ENCODE data around the gene NDRG4. TPM values are rescaled to one million over a fixed set of nuclear protein-coding genes. Genes with fewer than 3 reads are reported as not detected.

Gene NDRG4
- total and polyA plus RNA-seq, 12 donors: 139 to 952 (median 336) TPM

DNA sequence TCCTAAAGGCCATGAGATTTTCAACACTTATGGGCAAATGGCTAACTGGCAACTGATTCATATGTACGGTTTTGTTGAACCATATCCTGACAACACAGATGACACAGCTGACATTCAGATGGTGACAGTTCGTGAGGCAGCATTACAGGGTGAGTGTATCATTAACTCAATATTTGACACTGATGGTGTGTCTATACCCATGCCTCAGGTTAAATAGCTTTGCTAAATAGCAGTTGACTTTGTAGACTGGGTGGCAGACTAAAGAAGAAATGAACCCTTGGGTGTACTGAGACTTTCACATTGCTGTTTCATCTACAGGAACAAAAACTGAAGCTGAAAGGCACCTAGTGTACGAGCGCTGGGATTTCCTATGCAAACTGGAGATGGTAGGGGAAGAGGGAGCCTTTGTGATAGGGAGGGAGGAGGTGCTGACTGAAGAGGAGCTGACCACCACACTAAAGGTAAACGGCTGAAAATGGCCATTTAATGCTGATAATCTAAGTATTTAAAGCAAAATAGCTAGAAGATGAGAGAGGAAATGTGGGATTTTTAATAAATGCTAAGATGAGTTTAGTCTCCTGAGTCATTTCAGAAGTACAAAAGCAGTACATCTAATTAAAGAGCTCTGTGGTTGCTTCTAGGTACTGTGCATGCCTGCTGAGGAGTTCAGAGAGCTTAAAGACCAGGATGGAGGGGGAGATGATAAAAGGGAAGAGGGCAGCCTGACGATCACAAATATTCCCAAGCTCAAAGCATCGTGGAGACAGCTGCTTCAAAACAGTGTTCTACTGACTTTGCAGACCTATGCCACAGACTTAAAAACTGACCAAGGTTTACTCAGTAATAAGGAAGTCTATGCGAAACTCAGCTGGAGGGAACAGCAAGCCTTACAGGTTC is 18.4 kb downstream of the NDRG4 start:
- peaks cover 11 to 18% of the 10 kb centered on the region in 2 donors for H3K4me1 ChIP-seq (replicated peaks in 1 of 2)
- 70 to 76% (median 75%) methylated on average over 8 of the region's 8 CpGs for WGBS, 4 donors
- no peak overlapping the region for H3K4me3 ChIP-seq
- H3K27ac ChIP-seq: no peak overlapping the region
- no peaks in the 10 kb centered on the region for H3K9me3 ChIP-seq (replicated peaks in 1 of 3)
- no peak for TF ChIP-seq POLR2A (IDR thresholded peaks at IDR 0.05)
- TF ChIP-seq, protein P1, sequence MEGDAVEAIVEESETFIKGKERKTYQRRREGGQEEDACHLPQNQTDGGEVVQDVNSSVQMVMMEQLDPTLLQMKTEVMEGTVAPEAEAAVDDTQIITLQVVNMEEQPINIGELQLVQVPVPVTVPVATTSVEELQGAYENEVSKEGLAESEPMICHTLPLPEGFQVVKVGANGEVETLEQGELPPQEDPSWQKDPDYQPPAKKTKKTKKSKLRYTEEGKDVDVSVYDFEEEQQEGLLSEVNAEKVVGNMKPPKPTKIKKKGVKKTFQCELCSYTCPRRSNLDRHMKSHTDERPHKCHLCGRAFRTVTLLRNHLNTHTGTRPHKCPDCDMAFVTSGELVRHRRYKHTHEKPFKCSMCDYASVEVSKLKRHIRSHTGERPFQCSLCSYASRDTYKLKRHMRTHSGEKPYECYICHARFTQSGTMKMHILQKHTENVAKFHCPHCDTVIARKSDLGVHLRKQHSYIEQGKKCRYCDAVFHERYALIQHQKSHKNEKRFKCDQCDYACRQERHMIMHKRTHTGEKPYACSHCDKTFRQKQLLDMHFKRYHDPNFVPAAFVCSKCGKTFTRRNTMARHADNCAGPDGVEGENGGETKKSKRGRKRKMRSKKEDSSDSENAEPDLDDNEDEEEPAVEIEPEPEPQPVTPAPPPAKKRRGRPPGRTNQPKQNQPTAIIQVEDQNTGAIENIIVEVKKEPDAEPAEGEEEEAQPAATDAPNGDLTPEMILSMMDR (IDR thresholded peaks at IDR 0.05): no peak
- no peaks in the 10 kb centered on the region for H3K27me3 ChIP-seq
- intact Hi-C loops (cut with DNase I): loop anchor here in 1 of 2 donors (10.0 kb wide), 1 partner anchor 106 kb away; the partner anchor contains the start of gene CNOT1
- DNase-seq: no peak
- H3K36me3 ChIP-seq (replicated peaks in 1 of 2): peaks cover 0 to 67% of the 10 kb centered on the region in 2 donors

DNA sequence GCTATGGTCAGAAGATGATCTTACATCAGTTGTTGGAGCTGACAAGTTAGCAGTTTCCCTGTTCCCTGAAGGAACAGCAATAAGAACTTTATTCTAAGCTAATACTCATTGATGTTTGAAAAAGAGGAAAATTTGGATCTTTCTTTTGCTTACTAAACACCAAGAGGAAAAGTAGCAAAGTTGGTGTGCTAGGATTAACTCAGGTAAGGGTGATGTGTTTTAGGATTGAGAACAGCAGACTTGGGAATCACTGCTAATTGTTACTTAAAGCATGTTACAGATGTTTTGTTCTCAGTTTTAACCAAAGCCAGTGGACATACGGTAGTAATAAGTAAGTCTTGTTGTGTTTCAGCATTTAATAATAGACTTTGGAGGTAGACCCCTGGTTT is 19.0 kb downstream of the NDRG4 start:
- Histone ChIP-seq H3K27ac (no peak overlapping the region), H3K27me3 (no peaks in the 10 kb centered on the region), H3K36me3 (replicated peaks in 1 of 2) (peaks cover 0 to 74% of the 10 kb centered on the region in 2 donors), H3K4me1 (replicated peaks in 1 of 2) (peaks cover 11 to 17% of the 10 kb centered on the region in 2 donors), H3K9me3 (replicated peaks in 1 of 3) (no peaks in the 10 kb centered on the region), H3K4me3 (no peak overlapping the region)
- TF ChIP-seq POLR2A (IDR thresholded peaks at IDR 0.05): no peak
- TF ChIP-seq, protein P1 (IDR thresholded peaks at IDR 0.05): no peak
- intact Hi-C loops (cut with DNase I): loop anchor here in 1 of 2 donors (10.0 kb wide), 1 partner anchor 106 kb away; the partner anchor contains the start of gene CNOT1
- DNase-seq: no peak
- WGBS, 4 donors: 73 to 81% (median 74%) methylated on average over 1 of the region's 1 CpG

DNA sequence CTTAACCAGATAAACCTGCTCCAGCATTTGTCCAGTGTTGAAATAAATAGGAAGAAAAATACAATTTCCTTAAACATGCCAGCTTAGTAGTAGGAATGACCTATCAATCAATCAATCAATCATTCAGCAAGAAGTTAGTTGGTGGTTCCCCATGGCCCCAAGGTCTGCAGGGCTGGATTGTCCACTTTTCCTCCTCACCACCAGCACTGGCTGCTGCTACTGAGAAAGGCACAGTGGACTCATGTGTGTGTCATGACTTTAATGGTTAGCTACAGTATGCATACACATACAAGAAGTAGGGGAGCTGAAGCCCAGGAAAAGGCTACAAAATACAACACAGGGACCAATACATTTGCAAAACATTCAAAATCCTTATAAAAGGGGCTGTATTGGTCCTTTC is 19.8 kb downstream of the NDRG4 start:
- intact Hi-C loops (cut with DNase I): loop anchor here in 1 of 2 donors (10.0 kb wide), 2 partner anchors 55 to 105 kb away; partner anchors contain the start of gene CNOT1
- TF ChIP-seq, protein P1 (IDR thresholded peaks at IDR 0.05): no peak
- no peak for TF ChIP-seq POLR2A (IDR thresholded peaks at IDR 0.05)
- DNase-seq: no peak

DNA sequence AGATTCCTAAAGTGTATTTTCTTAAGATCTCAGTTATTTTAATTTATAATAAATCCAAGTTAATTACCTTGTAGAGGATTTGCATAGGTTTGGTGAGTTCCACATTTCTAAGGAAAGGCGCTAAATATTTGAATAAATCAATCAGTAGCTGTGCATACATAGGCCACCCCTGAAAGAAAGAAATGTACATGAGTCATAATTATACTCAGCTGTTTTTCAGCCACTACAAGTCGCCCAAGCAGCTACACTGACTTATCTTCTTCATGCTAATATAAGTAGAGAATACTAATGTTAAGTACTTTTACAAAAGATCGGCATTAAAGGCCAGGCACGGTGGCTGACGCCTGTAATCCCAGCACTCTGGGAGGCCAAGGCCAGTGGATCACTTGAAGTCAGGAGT is 30.2 kb downstream of the NDRG4 start:
- TF ChIP-seq, protein P1 (IDR thresholded peaks at IDR 0.05): no peak
- no peak for TF ChIP-seq POLR2A (IDR thresholded peaks at IDR 0.05)
- no peak overlapping the region for H3K27ac ChIP-seq
- no peak for DNase-seq
- peaks cover 3 to 6% of the 10 kb centered on the region in 2 donors for H3K4me1 ChIP-seq (replicated peaks in 1 of 2)
- H3K36me3 ChIP-seq (replicated peaks in 1 of 2): peaks cover 0 to 95% of the 10 kb centered on the region in 2 donors
- WGBS, 4 donors: 71 to 88% (median 77%) methylated on average over 5 of the region's 5 CpGs
- H3K9me3 ChIP-seq (replicated peaks in 1 of 3): no peaks in the 10 kb centered on the region
- no peaks in the 10 kb centered on the region for H3K27me3 ChIP-seq
- intact Hi-C loops (cut with DNase I): no loop called here
- no peak overlapping the region for H3K4me3 ChIP-seq

More for the DNA sequence above, 19.8 kb downstream of the NDRG4 start:
- H3K4me1 ChIP-seq (replicated peaks in 1 of 2): peaks cover 4 to 10% of the 10 kb centered on the region in 2 donors
- H3K4me3 ChIP-seq: no peak overlapping the region
- no peak overlapping the region for H3K27ac ChIP-seq
- H3K36me3 ChIP-seq (replicated peaks in 1 of 2): peaks cover 0 to 81% of the 10 kb centered on the region in 2 donors
- no peaks in the 10 kb centered on the region for H3K9me3 ChIP-seq (replicated peaks in 1 of 3)
- H3K27me3 ChIP-seq: no peaks in the 10 kb centered on the region
